K562 (cell line): ENCODE measurements around the gene TMPRSS5. TPM values are rescaled to one million over a fixed set of nuclear protein-coding genes. Genes with fewer than 3 reads are reported as not detected.

Source experiments
- ARNT ChIP-seq, 2 experiments: fragments of 450-650 bp; IDR thresholded peaks; 2 replicates each; pipeline ENCODE4 v1.6.1; 2016; ENCODE audit warnings: mild to moderate bottlenecking in 1 of 2
- CAMTA2 ChIP-seq: fragments of 250-450 bp; sonication (Bioruptor Pico); conservative IDR thresholded peaks from 2 replicates; pipeline ENCODE4 v1.5.1; 2022
- CHD4 ChIP-seq: fragments of 200-600 bp; sonication (generic); IDR thresholded peaks from 3 replicates; pipeline ENCODE4 v1.6.1; 2012; ENCODE audit warnings: low read depth, mild to moderate bottlenecking, mixed read lengths, low read length, inconsistent platforms; ENCODE audit not compliant: insufficient read depth, insufficient replicate concordance, poor library complexity, severe bottlenecking
- FOXJ2 ChIP-seq: fragments of 200-800 bp; sonication (Bioruptor generic); IDR thresholded peaks from 2 replicates; pipeline ENCODE4 v1.6.1; 2016; ENCODE audit warnings: missing genetic modification characterization, missing compliant biosample characterization
- FUS ChIP-seq: fragments of 200-400 bp; formaldehyde crosslinking; optimal IDR thresholded peaks from 2 replicates; pipeline ENCODE3; 2017; ENCODE audit warnings: low read depth, low read length
- HDAC8 ChIP-seq: fragments of 450-650 bp; IDR thresholded peaks from 2 replicates; pipeline ENCODE4 v1.6.1; 2016; ENCODE audit warnings: mild to moderate bottlenecking, missing genetic modification characterization, moderate library complexity, missing compliant biosample characterization
- HMG20B ChIP-seq: fragments of 250-450 bp; sonication (Bioruptor Pico); IDR thresholded peaks from 2 replicates; pipeline ENCODE4 v1.5.0; 2021; ENCODE audit warnings: mild to moderate bottlenecking
- ILK ChIP-seq: fragments of 450-650 bp; IDR thresholded peaks from 2 replicates; pipeline ENCODE4 v1.6.1; 2016; ENCODE audit warnings: missing genetic modification characterization, low read depth, mild to moderate bottlenecking, missing compliant biosample characterization, moderate library complexity, borderline replicate concordance
- JUN ChIP-seq, 2 experiments: sonication (generic) in 1 of 2; formaldehyde crosslinking in 1 of 2; IDR thresholded peaks; 2 replicates each; pipeline versions ENCODE4 v1.6.1 to v1.8.0; 2012 to 2022; ENCODE audit warnings: borderline replicate concordance in 2 of 2, mild to moderate bottlenecking in 2 of 2, improper control_type of control experiment in 1 of 2, low read depth in 1 of 2, low read length in 1 of 2, missing genetic modification reagents in 1 of 2
- JUNB ChIP-seq: fragments of 450-650 bp; formaldehyde crosslinking; conservative IDR thresholded peaks from 2 replicates; pipeline ENCODE4 v1.4.0; 2020; ENCODE audit warnings: mild to moderate bottlenecking
- KDM4B ChIP-seq, 2 experiments: fragments of 450-650 bp in 1 of 2; sonication (generic) in 1 of 2; IDR thresholded peaks; 2 replicates each; pipeline ENCODE4 v1.6.1; 2016 to 2017; ENCODE audit warnings: borderline replicate concordance in 2 of 2, antibody characterized with exemption in 1 of 2, low read depth in 1 of 2, mild to moderate bottlenecking in 1 of 2
- MYC ChIP-seq, 2 experiments: fragments of 250-450 bp in 1 of 2; sonication (Bioruptor Pico) in 1 of 2; IDR thresholded peaks; 2 replicates each; pipeline versions ENCODE4 v1.5.1 to v1.6.1; 2012 to 2021; ENCODE audit warnings: low read depth in 2 of 2, borderline replicate concordance in 1 of 2, improper control_type of control experiment in 1 of 2, low read length in 1 of 2, mild to moderate bottlenecking in 1 of 2, moderate library complexity in 1 of 2
- NEUROD1 ChIP-seq: fragments of 150-350 bp; IDR thresholded peaks from 2 replicates; pipeline ENCODE4 v1.6.1; 2014; ENCODE audit warnings: borderline replicate concordance, low read length, low read depth; ENCODE audit not compliant: partially characterized antibody
- PHF20 ChIP-seq: fragments of 450-650 bp; IDR thresholded peaks from 2 replicates; pipeline ENCODE4 v1.6.1; 2018; ENCODE audit not compliant: partially characterized antibody
- PHTF2 ChIP-seq: fragments of 250-450 bp; sonication (Bioruptor Pico); IDR thresholded peaks from 2 replicates; pipeline ENCODE4 v1.5.0; 2021; ENCODE audit warnings: mild to moderate bottlenecking
- POLR2A ChIP-seq: fragments of 450-650 bp; conservative IDR thresholded peaks from 2 replicates; pipeline ENCODE4 v1.6.1; 2016
- PRPF4 ChIP-seq: fragments of 200-400 bp; formaldehyde crosslinking; IDR thresholded peaks from one replicate; pipeline ENCODE4 v1.6.1; 2017; ENCODE audit warnings: low read length, low read depth, mild to moderate bottlenecking; ENCODE audit not compliant: insufficient read depth, poor library complexity, severe bottlenecking
- TRIM24 ChIP-seq, 2 experiments: fragments of 450-650 bp; IDR thresholded peaks; 2 replicates each; pipeline ENCODE4 v1.6.1; 2016
- ZBTB1 ChIP-seq: sonication (generic); formaldehyde crosslinking; IDR thresholded peaks from 2 replicates; pipeline ENCODE4 v1.8.1; 2023; ENCODE audit warnings: missing genetic modification reagents, low read depth, mild to moderate bottlenecking, borderline replicate concordance
- ZEB2 ChIP-seq: fragments of 450-650 bp; IDR thresholded peaks from 2 replicates; pipeline ENCODE4 v1.6.1; 2016
- ZNF3 ChIP-seq: fragments of 250-450 bp; sonication (Bioruptor Pico); IDR thresholded peaks from 2 replicates; pipeline ENCODE4 v1.5.0; 2021; ENCODE audit warnings: mild to moderate bottlenecking, moderate library complexity
- ZNF347 ChIP-seq: fragments of 450-650 bp; formaldehyde crosslinking; IDR thresholded peaks from 2 replicates; pipeline ENCODE4 v1.4.0; 2020; ENCODE audit warnings: low read depth, mild to moderate bottlenecking, moderate library complexity
- polyA plus RNA-seq, 8 experiments: library from polyadenylated mRNA; depleted of rRNA in 4 of 8; stranded (reverse) in 5 of 8; unstranded in 3 of 8; fragments of >200 nt; fragmentation: Nextera tagmentation in 2 of 8; fragmentation: Illumina TruSeq in 1 of 8; extraction: Ambion mirVana in 2 of 8; extraction: Trizol in 1 of 8; gene quantifications; 2 replicates each; pipeline versions ENCODE4 v1.2.1 to v1.2.3, GENCODE V29; 2011 to 2014; ENCODE audit warnings: inconsistent platforms in 1 of 8, missing spikeins in 1 of 8
- total RNA-seq, 7 experiments: library from RNA; depleted of rRNA in 6 of 7; stranded (reverse); fragments of >200 nt in 6 of 7; fragmentation: Illumina TruSeq in 2 of 7; extraction: Trizol in 2 of 7; gene quantifications; 2 replicates each; pipeline versions ENCODE4 v1.2.1 to v1.2.3, GENCODE V29; 2011 to 2021; ENCODE audit warnings: low replicate concordance in 1 of 7
- TF ChIP-seq, protein P1 (sequence below): fragments of 250-450 bp; sonication (Bioruptor Pico); IDR thresholded peaks from 2 replicates; pipeline ENCODE4 v1.4.0; 2020
- TF ChIP-seq, protein P2 (sequence below): fragments of 450-650 bp; IDR thresholded peaks from 2 replicates; pipeline ENCODE4 v1.7.1; 2018; ENCODE audit warnings: mild to moderate bottlenecking, low read depth; ENCODE audit not compliant: partially characterized antibody

The TMPRSS5 gene
- total and polyA plus RNA-seq, 9 of the 15 experiments (the other 6 are each of a cell fraction or from before 2014, with no cell fraction given), result 0.07 to 0.49 (median 0.17) TPM; not detected in 1

- peak; percentile 46 for TF ChIP-seq FOXJ2 (tag)
- no peak for TF ChIP-seq POLR2A
- TF ChIP-seq HMG20B, result no peak
- TF ChIP-seq PHF20, result no peak
- no peak for TF ChIP-seq KDM4B (IDR thresholded peaks at IDR 0.05; ENCODE audit: borderline replicate concordance in 2 of 2, low read depth in 1 of 2)
- TF ChIP-seq FUS, result no peak
- no peak for TF ChIP-seq PRPF4
- TF ChIP-seq ZBTB1 (CRISPR knock-in tag), result no peak
- no peak for TF ChIP-seq ILK (tag)
- TF ChIP-seq JUN (IDR thresholded peaks at IDR 0.05; ENCODE audit: borderline replicate concordance, low read depth, low read length), result 0 out of 2 replicates have a peak, but pooled peaks have one; percentile 57
- TF ChIP-seq JUN (CRISPR knock-in tag; IDR thresholded peaks at IDR 0.05; ENCODE audit: borderline replicate concordance), result no peak
- TF ChIP-seq CAMTA2 (CRISPR knock-in tag), result no peak
- peak; percentile 71 to 84; a peak in 3 of 4 replicates for TF ChIP-seq TRIM24 (IDR thresholded peaks at IDR 0.05)
- TF ChIP-seq ARNT (IDR thresholded peaks at IDR 0.05), result 0 out of 4 replicates have a peak, but pooled peaks of 1 of the 2 experiments have one; percentile 37
- TF ChIP-seq JUNB (CRISPR knock-in tag), result no peak
- no peak for TF ChIP-seq HDAC8
- TF ChIP-seq ZEB2, result peak; percentile 82; the same call in 1 of the 2 replicates
- no peak for TF ChIP-seq CHD4
- peak; percentile 82 for TF ChIP-seq MYC (IDR thresholded peaks at IDR 0.05; ENCODE audit: low read depth, low read length)
- no peak for TF ChIP-seq MYC (CRISPR knock-in tag; IDR thresholded peaks at IDR 0.05; ENCODE audit: borderline replicate concordance, low read depth)
- no peak for TF ChIP-seq PHTF2
- TF ChIP-seq ZNF347 (CRISPR knock-in tag), result no peak
- TF ChIP-seq, protein P1, sequence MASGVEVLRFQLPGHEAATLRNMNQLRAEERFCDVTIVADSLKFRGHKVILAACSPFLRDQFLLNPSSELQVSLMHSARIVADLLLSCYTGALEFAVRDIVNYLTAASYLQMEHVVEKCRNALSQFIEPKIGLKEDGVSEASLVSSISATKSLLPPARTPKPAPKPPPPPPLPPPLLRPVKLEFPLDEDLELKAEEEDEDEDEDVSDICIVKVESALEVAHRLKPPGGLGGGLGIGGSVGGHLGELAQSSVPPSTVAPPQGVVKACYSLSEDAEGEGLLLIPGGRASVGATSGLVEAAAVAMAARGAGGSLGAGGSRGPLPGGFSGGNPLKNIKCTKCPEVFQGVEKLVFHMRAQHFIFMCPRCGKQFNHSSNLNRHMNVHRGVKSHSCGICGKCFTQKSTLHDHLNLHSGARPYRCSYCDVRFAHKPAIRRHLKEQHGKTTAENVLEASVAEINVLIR (CRISPR knock-in tag), result no peak
- no peak for TF ChIP-seq NEUROD1
- TF ChIP-seq, protein P2, sequence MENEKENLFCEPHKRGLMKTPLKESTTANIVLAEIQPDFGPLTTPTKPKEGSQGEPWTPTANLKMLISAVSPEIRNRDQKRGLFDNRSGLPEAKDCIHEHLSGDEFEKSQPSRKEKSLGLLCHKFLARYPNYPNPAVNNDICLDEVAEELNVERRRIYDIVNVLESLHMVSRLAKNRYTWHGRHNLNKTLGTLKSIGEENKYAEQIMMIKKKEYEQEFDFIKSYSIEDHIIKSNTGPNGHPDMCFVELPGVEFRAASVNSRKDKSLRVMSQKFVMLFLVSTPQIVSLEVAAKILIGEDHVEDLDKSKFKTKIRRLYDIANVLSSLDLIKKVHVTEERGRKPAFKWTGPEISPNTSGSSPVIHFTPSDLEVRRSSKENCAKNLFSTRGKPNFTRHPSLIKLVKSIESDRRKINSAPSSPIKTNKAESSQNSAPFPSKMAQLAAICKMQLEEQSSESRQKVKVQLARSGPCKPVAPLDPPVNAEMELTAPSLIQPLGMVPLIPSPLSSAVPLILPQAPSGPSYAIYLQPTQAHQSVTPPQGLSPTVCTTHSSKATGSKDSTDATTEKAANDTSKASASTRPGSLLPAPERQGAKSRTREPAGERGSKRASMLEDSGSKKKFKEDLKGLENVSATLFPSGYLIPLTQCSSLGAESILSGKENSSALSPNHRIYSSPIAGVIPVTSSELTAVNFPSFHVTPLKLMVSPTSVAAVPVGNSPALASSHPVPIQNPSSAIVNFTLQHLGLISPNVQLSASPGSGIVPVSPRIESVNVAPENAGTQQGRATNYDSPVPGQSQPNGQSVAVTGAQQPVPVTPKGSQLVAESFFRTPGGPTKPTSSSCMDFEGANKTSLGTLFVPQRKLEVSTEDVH, result no peak
- no peak for TF ChIP-seq ZNF3 (CRISPR knock-in tag)
Observed at GRCh38 chr11:113664069-113664980, 41.8 kb downstream of the TMPRSS5 start (continued).
